ENCODE results near the gene HDAC9.

Gene HDAC9

GRCh38 chr7:18498341-18498740 is 2.8 kb downstream of the HDAC9 start:
- TF ChIP-seq CTCF (IDR thresholded peaks at IDR 0.05; ENCODE audit: low read depth, low read length, missing control alignments): no peak
- H3K4me3 ChIP-seq (replicated peaks; ENCODE audit: low read depth, low read length): no peak overlapping the region
- no peak for DNase-seq (ENCODE audit: extremely low read depth, low read depth)

GRCh38 chr7:18499407-18500177 is 4.0 kb downstream of the HDAC9 start:
- DNase-seq (ENCODE audit: extremely low read depth, low read depth): no peak
- no peak for TF ChIP-seq CTCF (IDR thresholded peaks at IDR 0.05; ENCODE audit: low read depth, low read length, missing control alignments)
- H3K4me3 ChIP-seq (replicated peaks; ENCODE audit: low read depth, low read length): no peak overlapping the region

- no peak for TF ChIP-seq CTCF (IDR thresholded peaks at IDR 0.05; ENCODE audit: low read depth, low read length, missing control alignments)
- no peak overlapping the region for H3K4me3 ChIP-seq (replicated peaks; ENCODE audit: low read depth, low read length)
- DNase-seq (ENCODE audit: extremely low read depth, low read depth): no peak
Measured at GRCh38 chr7:18503126-18503866, 7.7 kb downstream of the HDAC9 start.

- TF ChIP-seq CTCF (IDR thresholded peaks at IDR 0.05; ENCODE audit: low read depth, low read length, missing control alignments): no peak
- no peak overlapping the region for H3K4me3 ChIP-seq (replicated peaks; ENCODE audit: low read depth, low read length)
- DNase-seq (ENCODE audit: extremely low read depth, low read depth): no peak
Measured at GRCh38 chr7:18504965-18505364, 9.4 kb downstream of the HDAC9 start.

GRCh38 chr7:18505870-18506460 is 10.4 kb downstream of the HDAC9 start:
- DNase-seq (ENCODE audit: extremely low read depth, low read depth): no peak
- no peak overlapping the region for H3K4me3 ChIP-seq (replicated peaks; ENCODE audit: low read depth, low read length)
- no peak for TF ChIP-seq CTCF (IDR thresholded peaks at IDR 0.05; ENCODE audit: low read depth, low read length, missing control alignments)

GRCh38 chr7:18508443-18509427 is 13.2 kb downstream of the HDAC9 start:
- DNase-seq (ENCODE audit: extremely low read depth, low read depth): peak; percentile 74
- peak overlapping the region; percentile 36 for H3K4me3 ChIP-seq (replicated peaks; ENCODE audit: low read depth, low read length)
- TF ChIP-seq CTCF (IDR thresholded peaks at IDR 0.05; ENCODE audit: low read depth, low read length, missing control alignments): no peak
